ENCODE data around the gene AP1S1. TPM values are rescaled to one million over a fixed set of nuclear protein-coding genes. Genes with fewer than 3 reads are reported as not detected.
"Not testable (repeated sequence)": the region's sequence is repeated elsewhere in the genome, so short reads cannot be mapped to it uniquely, and the experiment has no call there.

The AP1S1 gene
- total and polyA plus RNA-seq, 7 donors = 15.8 to 135 (median 31.4) TPM

DNA sequence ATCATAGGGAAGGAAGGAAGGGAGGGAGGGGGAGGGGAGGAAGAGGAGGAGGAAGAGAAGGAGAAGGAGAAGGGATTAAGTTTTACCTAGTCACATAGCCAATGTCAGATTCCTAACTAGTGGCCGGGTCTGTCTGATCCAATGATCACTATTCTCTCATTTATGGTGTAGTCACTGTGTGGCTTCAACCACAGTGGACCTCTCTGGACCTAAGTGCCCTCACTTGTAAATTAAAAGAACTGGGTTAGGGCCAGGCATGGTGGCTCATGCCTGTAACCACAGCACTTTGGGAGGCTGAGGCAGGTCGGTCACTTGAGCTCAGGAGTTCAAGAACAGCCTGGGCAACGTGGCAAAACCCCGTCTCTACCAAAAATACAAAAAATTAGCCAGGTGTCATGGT lies 34.0 kb upstream of the AP1S1 start:
- WGBS, 2 donors = 83 to 87% methylated on average over 4 of the region's 4 CpGs
- no peak overlapping the region for H3K4me3 ChIP-seq
- no peaks in the 10 kb centered on the region for H3K9me3 ChIP-seq
- H3K27me3 ChIP-seq = no peaks in the 10 kb centered on the region
- H3K36me3 ChIP-seq = no peaks in the 10 kb centered on the region
- peaks cover 0 to 61% (median 15%) of the 10 kb centered on the region in 4 donors for H3K4me1 ChIP-seq
- H3K27ac ChIP-seq = peak overlapping the region in 1 of 4 donors; percentile 90
- DNase-seq = no peak
- no peak for TF ChIP-seq POLR2A (IDR thresholded peaks at IDR 0.05)
- TF ChIP-seq EP300 (IDR thresholded peaks at IDR 0.05) = no peak
- no peak for TF ChIP-seq POLR2AphosphoS5 (IDR thresholded peaks at IDR 0.05)
- no peak for TF ChIP-seq CTCF (IDR thresholded peaks at IDR 0.05)
- intact Hi-C loops (cut with DNase I) = no loop called here

- intact Hi-C loops (cut with DNase I); H3K9me3 ChIP-seq; DNase-seq; H3K36me3 ChIP-seq; H3K27me3 ChIP-seq: not testable (repeated sequence)
- Histone ChIP-seq H3K4me1 (peaks cover 0 to 72% (median 22%) of the 10 kb centered on the region in 4 donors), H3K4me3 (peak overlapping the region in 3 of 4 donors; percentile 36 to 47 (median 44)), H3K27ac (peak overlapping the region; percentile 80 to 90 (median 84))
- 72 to 86% methylated on average over 9 of the region's 9 CpGs for WGBS, 2 donors
Measured at GRCh38 chr7:101121631-101121990, 32.7 kb upstream of the AP1S1 start.

DNA sequence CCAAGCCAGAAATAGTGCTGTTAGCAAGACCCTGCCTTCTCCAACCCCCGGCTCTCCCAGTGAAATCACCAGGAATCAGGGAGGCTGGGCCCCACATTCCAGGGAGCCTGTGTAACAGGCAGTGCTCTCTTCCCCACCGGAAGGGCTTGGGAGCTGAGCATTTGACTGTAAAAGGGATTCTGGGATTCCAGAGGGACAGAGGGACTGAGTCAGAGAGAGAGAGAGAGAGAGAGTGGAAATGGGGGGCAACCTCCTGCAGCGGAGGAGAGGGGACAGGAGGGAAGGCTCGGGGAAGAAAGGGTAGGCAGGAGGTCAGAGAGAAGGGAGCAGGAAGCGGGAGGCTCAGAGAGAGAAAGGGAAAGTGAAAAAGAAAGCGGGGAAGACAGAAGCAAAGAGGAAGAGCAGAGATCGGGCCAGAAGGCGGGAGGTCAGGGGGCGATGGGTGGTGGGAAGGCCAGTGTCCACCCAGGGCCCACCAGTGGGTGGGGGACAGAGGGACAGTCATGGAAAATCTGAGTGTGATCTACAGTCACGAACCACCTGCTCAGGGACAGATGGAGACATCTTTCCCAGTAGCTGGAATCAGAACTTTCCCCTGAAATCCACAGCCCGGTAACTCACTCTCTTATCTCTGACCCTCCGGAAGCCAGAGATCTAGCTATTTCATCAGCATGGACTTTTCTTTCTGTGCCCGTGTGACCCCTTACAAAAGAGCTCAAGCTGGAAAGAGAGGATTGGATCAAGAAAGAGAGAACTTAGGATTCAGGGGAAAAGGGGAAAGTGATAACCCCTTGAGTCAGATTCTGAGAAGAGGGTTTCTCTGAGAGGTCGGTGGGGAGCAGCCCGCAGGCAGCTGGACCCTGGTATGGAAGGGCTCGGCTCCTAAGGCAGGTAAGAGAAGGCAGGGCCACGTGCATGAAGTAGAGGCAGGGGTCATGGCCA lies 32.0 kb upstream of the AP1S1 start:
- peak; percentile 91 for DNase-seq
- TF ChIP-seq POLR2AphosphoS5 (IDR thresholded peaks at IDR 0.05) (peak; percentile 35 to 68 (median 56)), EP300 (IDR thresholded peaks at IDR 0.05) (peak in 1 of 4 donors; percentile 23), POLR2A (IDR thresholded peaks at IDR 0.05) (peak; percentile 19 to 26), CTCF (IDR thresholded peaks at IDR 0.05) (no peak)
- peak overlapping the region; percentile 80 to 90 (median 84) for H3K27ac ChIP-seq
- no peaks in the 10 kb centered on the region for H3K36me3 ChIP-seq
- peaks cover 0 to 78% (median 29%) of the 10 kb centered on the region in 4 donors for H3K4me1 ChIP-seq
- intact Hi-C loops (cut with DNase I) = no loop called here
- H3K4me3 ChIP-seq = peak overlapping the region; percentile 15 to 47 (median 40)
- 28 to 30% methylated on average over 17 of the region's 17 CpGs for WGBS, 2 donors
- no peaks in the 10 kb centered on the region for H3K27me3 ChIP-seq
- H3K9me3 ChIP-seq = no peaks in the 10 kb centered on the region

DNA sequence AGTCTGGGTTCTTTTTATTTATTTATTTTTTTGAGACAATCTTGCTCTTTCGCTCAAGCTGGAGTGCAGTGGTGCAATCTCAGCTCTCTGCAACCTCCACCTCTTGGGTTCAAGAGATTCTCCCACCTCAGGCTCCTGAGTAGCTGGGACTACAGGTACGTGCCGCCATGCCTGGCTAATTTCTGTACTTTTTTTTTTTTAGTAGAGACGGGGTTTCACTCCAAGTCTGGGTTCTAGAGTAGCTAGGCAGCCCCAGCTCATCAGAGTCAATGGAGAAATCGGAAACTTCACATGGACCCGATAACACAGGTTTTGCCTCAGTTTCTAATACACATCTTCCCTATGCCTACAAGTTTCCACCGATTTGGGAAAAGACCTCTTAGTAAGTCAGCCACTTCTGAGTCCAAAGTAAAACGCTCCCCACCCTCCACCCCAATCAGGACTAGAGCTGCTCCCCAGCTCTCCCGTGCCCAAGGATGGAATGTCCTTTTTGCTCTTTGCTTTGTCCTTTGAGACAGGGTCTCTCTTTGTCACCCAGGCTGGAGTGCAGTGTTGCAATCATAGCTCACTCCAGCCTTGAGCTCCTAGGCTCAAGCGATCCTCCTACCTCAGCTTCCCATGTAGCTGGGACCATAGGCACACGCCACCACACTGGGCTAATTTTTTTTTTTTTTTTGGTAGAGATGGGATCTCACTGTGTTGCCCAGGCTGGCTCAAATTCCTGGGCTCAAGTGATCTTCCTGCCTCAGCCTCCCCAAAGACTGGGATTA lies 31.2 kb upstream of the AP1S1 start:
- 94 to 95% methylated on average over 11 of the region's 11 CpGs for WGBS, 2 donors

More for the DNA sequence above, 31.2 kb upstream of the AP1S1 start:
- Histone ChIP-seq H3K4me1 (peaks cover 0 to 80% (median 33%) of the 10 kb centered on the region in 4 donors), H3K4me3 (peak overlapping the region in 1 of 4 donors; percentile 47), H3K27ac (peak overlapping the region; percentile 80 to 90 (median 84)), H3K9me3 (no peaks in the 10 kb centered on the region), H3K27me3 (no peaks in the 10 kb centered on the region), H3K36me3 (no peaks in the 10 kb centered on the region)
- intact Hi-C loops (cut with DNase I) = no loop called here
- TF ChIP-seq CTCF (IDR thresholded peaks at IDR 0.05) (no peak), POLR2A (IDR thresholded peaks at IDR 0.05) (no peak), POLR2AphosphoS5 (IDR thresholded peaks at IDR 0.05) (no peak), EP300 (IDR thresholded peaks at IDR 0.05) (no peak)
- no peak for DNase-seq
